Adrenal gland (tissue), 12 donors: ENCODE results near the gene RANBP2. TPM values are rescaled to one million over a fixed set of nuclear protein-coding genes. Genes with fewer than 3 reads are reported as not detected.
"Not testable (repeated sequence)": the region's sequence is repeated elsewhere in the genome, so short reads cannot be mapped to it uniquely, and the experiment has no call there.

Experiments
- DNase-seq, 7 donors: peaks; one replicate each; pipeline ENCODE4 v3.0.0-alpha.2; 2019 to 2020
- H3K27ac ChIP-seq, 5 donors: fragments of 200-600 bp; sonication (generic) in 4 of 5; 1 replicate in 3 of 5; 2 replicates in 2 of 5; pipeline versions ENCODE4 v1.5.1 to v1.8.0; 2016 to 2020; ENCODE audit warnings: mild to moderate bottlenecking in 1 of 5
- H3K27me3 ChIP-seq: fragments of 200-600 bp; 2 replicates; pipeline ENCODE4 v1.8.0; 2021
- H3K36me3 ChIP-seq, 2 donors: fragments of 200-600 bp; replicated peaks in 1 of 2; 1 replicate in 1 of 2; 2 replicates in 1 of 2; pipeline versions ENCODE4 v1.5.1 to v1.8.0; 2018 to 2022
- H3K4me1 ChIP-seq, 2 donors: fragments of 200-600 bp; replicated peaks in 1 of 2; 1 replicate in 1 of 2; 2 replicates in 1 of 2; pipeline versions ENCODE4 v1.5.1 to v1.8.0; 2018 to 2021
- H3K4me3 ChIP-seq, 4 donors: fragments of 200-600 bp; sonication (generic) in 3 of 4; one replicate each; pipeline ENCODE4 v1.5.1; 2016 to 2018
- H3K9me3 ChIP-seq, 3 donors: fragments of 200-600 bp; sonication (generic) in 1 of 3; replicated peaks in 1 of 3; 1 replicate in 2 of 3; 2 replicates in 1 of 3; pipeline versions ENCODE4 v1.5.1 to v1.8.0; 2016 to 2021
- POLR2A ChIP-seq, 2 donors: fragments of 450-650 bp; IDR thresholded peaks; one replicate each; pipeline ENCODE4 v1.6.1; 2017; ENCODE audit warnings: antibody characterized with exemption in 2 of 2, mild to moderate bottlenecking in 2 of 2, moderate library complexity in 1 of 2
- WGBS, 4 donors: extraction: QIAGEN DNeasy Blood & Tissue Kit in 2 of 4; methylation state at CpG; one replicate each; pipeline versions ENCODE4 v1.1.5 to v1.1.7; 2013 to 2017; 5-methylcytosine and 5-hydroxymethylcytosine counted together
- intact Hi-C, 2 donors: fragments of 100-400 bp; cut with DNase I; formaldehyde crosslinking; loops; one replicate each; pipeline versions ENCODE4 v1.14.1 to v1.15.0; 2022 to 2023
- polyA plus RNA-seq, 3 donors: library from polyadenylated mRNA; stranded (reverse); fragments of 200-250 nt in 2 of 3; fragments of 350-450 nt in 1 of 3; fragmentation: Illumina TruSeq in 1 of 3; extraction: RNeasy Lipid Tissue Mini Kit (QIAGEN cat#74804) in 1 of 3; gene quantifications; one replicate each; pipeline ENCODE4 v1.2.3, GENCODE V29; 2013 to 2014
- total RNA-seq, 9 donors: library from RNA; depleted of rRNA in 4 of 9; stranded (reverse); fragments of >200 nt in 4 of 9; fragments of 120-200 nt in 1 of 9; fragmentation: NEBNext Ultra II Directional in 1 of 9; extraction: Animal tissue kit (Norgen Biotek cat#: 25700) in 1 of 9; gene quantifications; one replicate each; pipeline versions ENCODE4 v1.1.0 to v1.2.4, GENCODE V29; 2013 to 2023
- TF ChIP-seq, protein P1 (sequence below), 6 experiments: fragments of 450-650 bp in 4 of 6; fragments of 200-600 bp in 2 of 6; sonication (generic) in 1 of 6; IDR thresholded peaks; 1 replicate in 5 of 6; 2 replicates in 1 of 6; pipeline versions ENCODE4 v1.5.1 to v1.8.0; 2016 to 2021; ENCODE audit warnings: antibody characterized with exemption in 6 of 6, mild to moderate bottlenecking in 2 of 6, moderate library complexity in 1 of 6
- donor health status: healthy with polysubstance abuse.
- donor health status: Bipolar disorder and iron deficiency.
- donor health status: DM: yes; HTN: yes; CAD: no.
- donor health status: DM: no; HTN: no; CAD: no.
- donor health status: DM: no; HTN: no; CAD: no.
- donor health status: DM: yes; HTN: yes; CAD: no.

Gene RANBP2
- total and polyA plus RNA-seq, 12 donors, result 17.7 to 85.3 (median 68.5) TPM

DNA sequence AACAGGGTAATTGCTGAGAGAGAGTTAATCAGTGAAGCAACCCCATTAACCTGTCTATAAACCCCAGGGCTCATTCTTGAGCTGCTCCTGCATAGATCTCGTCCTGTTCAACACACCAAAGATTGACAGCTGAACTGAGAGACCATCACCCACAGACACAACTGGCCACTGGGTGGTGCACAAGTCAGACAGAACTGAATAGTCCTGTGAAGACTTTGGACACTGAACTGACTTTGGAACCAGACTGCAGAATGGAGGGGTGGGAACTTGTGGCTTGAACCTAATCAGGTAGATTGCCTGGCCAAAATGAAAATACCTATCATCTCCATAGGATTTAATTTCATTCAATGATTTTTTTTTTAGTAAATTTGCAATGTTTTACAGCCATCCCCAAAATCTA, 29.3 kb upstream of the RANBP2 start:
- intact Hi-C loops, H3K36me3 ChIP-seq, H3K4me1 ChIP-seq, H3K4me3 ChIP-seq, DNase-seq, H3K9me3 ChIP-seq, H3K27me3 ChIP-seq, H3K27ac ChIP-seq: not testable (repeated sequence)
- no CpG with 5 or more reads among the region's 1 CpG for WGBS, 4 donors

DNA sequence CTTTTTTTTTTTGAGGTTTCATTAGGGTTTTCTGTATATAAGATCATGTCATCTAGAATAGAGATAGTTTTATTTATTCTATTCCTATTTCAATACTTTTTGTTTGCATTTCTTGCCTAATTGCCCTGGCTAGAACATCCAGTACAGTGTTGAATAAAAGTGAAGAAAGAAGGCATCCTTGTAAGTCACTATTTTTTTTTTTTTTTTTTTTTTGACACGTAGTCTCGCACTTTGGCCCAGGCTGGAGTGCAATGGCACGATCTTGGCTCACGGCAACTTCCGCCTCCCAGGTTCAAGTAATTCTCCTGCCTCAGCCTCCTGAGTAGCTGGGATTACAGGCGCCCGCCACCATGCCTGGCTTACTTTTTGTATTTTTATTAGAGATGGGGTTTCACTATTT, 27.8 kb upstream of the RANBP2 start:
- no peaks in the 10 kb centered on the region for H3K27me3 ChIP-seq
- H3K27ac ChIP-seq, result no peak overlapping the region
- H3K9me3 ChIP-seq, result no peaks in the 10 kb centered on the region
- WGBS, 4 donors, result 93 to 99% (median 97%) methylated on average over 7 of the region's 7 CpGs
- no peaks in the 10 kb centered on the region for H3K36me3 ChIP-seq
- intact Hi-C loops, result no loop called here
- TF ChIP-seq POLR2A (IDR thresholded peaks at IDR 0.05), result no peak
- TF ChIP-seq, protein P1, sequence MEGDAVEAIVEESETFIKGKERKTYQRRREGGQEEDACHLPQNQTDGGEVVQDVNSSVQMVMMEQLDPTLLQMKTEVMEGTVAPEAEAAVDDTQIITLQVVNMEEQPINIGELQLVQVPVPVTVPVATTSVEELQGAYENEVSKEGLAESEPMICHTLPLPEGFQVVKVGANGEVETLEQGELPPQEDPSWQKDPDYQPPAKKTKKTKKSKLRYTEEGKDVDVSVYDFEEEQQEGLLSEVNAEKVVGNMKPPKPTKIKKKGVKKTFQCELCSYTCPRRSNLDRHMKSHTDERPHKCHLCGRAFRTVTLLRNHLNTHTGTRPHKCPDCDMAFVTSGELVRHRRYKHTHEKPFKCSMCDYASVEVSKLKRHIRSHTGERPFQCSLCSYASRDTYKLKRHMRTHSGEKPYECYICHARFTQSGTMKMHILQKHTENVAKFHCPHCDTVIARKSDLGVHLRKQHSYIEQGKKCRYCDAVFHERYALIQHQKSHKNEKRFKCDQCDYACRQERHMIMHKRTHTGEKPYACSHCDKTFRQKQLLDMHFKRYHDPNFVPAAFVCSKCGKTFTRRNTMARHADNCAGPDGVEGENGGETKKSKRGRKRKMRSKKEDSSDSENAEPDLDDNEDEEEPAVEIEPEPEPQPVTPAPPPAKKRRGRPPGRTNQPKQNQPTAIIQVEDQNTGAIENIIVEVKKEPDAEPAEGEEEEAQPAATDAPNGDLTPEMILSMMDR (IDR thresholded peaks at IDR 0.05), result no peak
- H3K4me1 ChIP-seq, result no peaks in the 10 kb centered on the region
- DNase-seq, result no peak
- no peak overlapping the region for H3K4me3 ChIP-seq

DNA sequence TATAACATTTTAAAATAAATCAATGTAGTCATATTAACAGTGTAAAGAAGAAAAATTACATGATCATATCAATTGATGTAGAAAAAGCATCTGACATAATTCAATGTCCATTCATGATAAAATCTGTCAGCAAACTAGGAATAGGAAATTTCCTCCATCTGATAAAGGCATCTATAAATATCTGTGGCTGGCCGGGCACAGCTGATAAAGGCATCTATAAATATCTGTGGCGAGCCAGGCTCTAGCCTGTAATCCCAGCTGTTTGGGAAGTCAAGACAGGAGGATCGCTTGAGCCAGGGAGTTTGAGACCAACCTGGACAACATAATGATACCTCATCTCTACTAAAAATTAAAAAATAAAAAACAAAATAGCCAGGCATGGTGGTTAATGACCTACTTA, 18.1 kb upstream of the RANBP2 start:
- Histone ChIP-seq H3K4me1 (no peaks in the 10 kb centered on the region), H3K4me3 (no peak overlapping the region), H3K27ac (no peak overlapping the region), H3K36me3 (no peaks in the 10 kb centered on the region), H3K27me3 (no peaks in the 10 kb centered on the region), H3K9me3 (no peaks in the 10 kb centered on the region)
- intact Hi-C loops, result no loop called here
- 11 to 19% (median 15%) methylated on average over 3 of the region's 3 CpGs for WGBS, 4 donors
- peak in 5 of 7 donors; percentile 42 to 73 (median 47) for DNase-seq
- no peak for TF ChIP-seq POLR2A (IDR thresholded peaks at IDR 0.05)
- TF ChIP-seq, protein P1 (IDR thresholded peaks at IDR 0.05), result no peak

DNA sequence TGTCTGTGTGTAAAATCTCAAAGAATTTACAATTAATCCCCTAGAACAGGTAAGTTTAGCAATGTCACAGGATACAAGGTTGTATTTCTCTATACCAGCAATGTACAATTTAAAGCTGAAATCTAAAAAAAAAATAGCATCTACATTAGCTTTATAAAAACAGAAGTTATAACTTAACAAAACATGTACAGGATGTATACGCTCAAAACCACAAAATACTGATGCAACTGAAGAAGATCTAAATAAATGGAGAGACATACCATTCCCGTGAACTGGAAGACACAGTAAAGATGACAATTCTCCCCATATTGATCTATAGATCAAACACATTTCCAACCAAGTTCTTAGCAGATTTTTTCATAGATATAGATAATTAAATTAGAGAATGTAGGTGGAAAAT, 17.5 kb upstream of the RANBP2 start:
- H3K9me3 ChIP-seq, result no peaks in the 10 kb centered on the region
- 78 to 84% (median 82%) methylated on average over 2 of the region's 2 CpGs for WGBS, 4 donors
- H3K27ac ChIP-seq, result no peak overlapping the region
- no peaks in the 10 kb centered on the region for H3K4me1 ChIP-seq
- intact Hi-C loops, result no loop called here
- H3K36me3 ChIP-seq, result no peaks in the 10 kb centered on the region
- DNase-seq, result no peak
- no peak overlapping the region for H3K4me3 ChIP-seq
- no peak for TF ChIP-seq POLR2A (IDR thresholded peaks at IDR 0.05)
- TF ChIP-seq, protein P1 (IDR thresholded peaks at IDR 0.05), result no peak
- H3K27me3 ChIP-seq, result no peaks in the 10 kb centered on the region

DNA sequence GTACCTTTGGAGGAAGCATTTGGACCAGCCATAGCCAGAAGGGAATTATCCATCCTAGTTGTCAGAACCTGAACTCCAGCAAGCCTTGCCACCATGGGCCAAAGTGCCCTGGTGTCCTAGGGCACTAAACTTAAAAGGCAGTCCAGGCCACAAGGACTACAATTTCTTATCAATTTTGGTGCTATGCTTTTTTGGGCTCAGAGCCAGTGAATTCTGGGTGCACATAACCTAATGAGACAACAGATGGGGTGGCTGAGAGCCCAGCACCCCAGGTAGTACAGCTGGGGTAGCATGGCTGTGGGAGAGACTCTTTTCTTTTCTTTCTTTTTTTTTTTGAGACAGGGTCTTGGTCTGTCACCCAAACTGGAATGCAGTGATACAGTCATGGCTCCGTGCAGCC, 14.4 kb upstream of the RANBP2 start:
- H3K4me1 ChIP-seq, result no peaks in the 10 kb centered on the region
- no peaks in the 10 kb centered on the region for H3K36me3 ChIP-seq
- H3K9me3 ChIP-seq, result no peaks in the 10 kb centered on the region
- TF ChIP-seq, protein P1 (IDR thresholded peaks at IDR 0.05), result no peak
- no peak for TF ChIP-seq POLR2A (IDR thresholded peaks at IDR 0.05)
- no peak overlapping the region for H3K27ac ChIP-seq
- intact Hi-C loops, result no loop called here
- no peaks in the 10 kb centered on the region for H3K27me3 ChIP-seq
- H3K4me3 ChIP-seq, result no peak overlapping the region
- 90 to 100% (median 100%) methylated on average over 1 of the region's 1 CpG for WGBS, 4 donors
- DNase-seq, result no peak
